Esophagus squamous epithelium (tissue), 5 donors: Measurements from ENCODE around the gene CPXM1. TPM values are rescaled to one million over a fixed set of nuclear protein-coding genes. Genes with fewer than 3 reads are reported as not detected.

Source experiments
- DNase-seq: peaks from one replicate; lab custom pipeline; 2025; lab: John Stamatoyannopoulos, UW
- H3K27ac ChIP-seq, 4 donors: fragments of 200-600 bp; sonication (generic); one replicate each; pipeline ENCODE4 v1.5.1; 2016 to 2019; ENCODE audit warnings: mild to moderate bottlenecking in 1 of 4
- H3K27me3 ChIP-seq, 4 donors: fragments of 200-600 bp; sonication (generic); 1 replicate in 3 of 4; 2 replicates in 1 of 4; pipeline versions ENCODE4 v1.5.1 to v1.6.0; 2017 to 2021; ENCODE audit warnings: antibody characterized with exemption in 1 of 4
- H3K36me3 ChIP-seq, 3 donors: fragments of 200-600 bp; sonication (generic); one replicate each; pipeline ENCODE4 v1.5.1; 2016 to 2019
- H3K4me1 ChIP-seq, 3 donors: fragments of 200-600 bp; sonication (generic); one replicate each; pipeline ENCODE4 v1.5.1; 2017 to 2019
- H3K4me3 ChIP-seq, 4 donors: fragments of 200-600 bp; sonication (generic); 1 replicate in 3 of 4; 2 replicates in 1 of 4; pipeline ENCODE4 v1.5.1; 2016 to 2019; ENCODE audit warnings: mild to moderate bottlenecking in 2 of 4, moderate library complexity in 1 of 4
- H3K9me3 ChIP-seq, 3 donors: fragments of 200-600 bp; sonication (generic); one replicate each; pipeline ENCODE4 v1.5.1; 2016 to 2019
- POLR2A ChIP-seq, 4 donors: fragments of 450-650 bp; IDR thresholded peaks; one replicate each; pipeline ENCODE4 v1.6.1; 2017; ENCODE audit warnings: antibody characterized with exemption in 4 of 4, mild to moderate bottlenecking in 4 of 4, moderate library complexity in 3 of 4
- WGBS, 2 donors: methylation state at CpG; one replicate each; pipeline ENCODE4 v1.1.5; 2018; 5-methylcytosine and 5-hydroxymethylcytosine counted together
- intact Hi-C: fragments of 100-400 bp; cut with DNase I; formaldehyde crosslinking; loops from one replicate; pipeline ENCODE4 v1.15.0; 2022
- total RNA-seq, 4 donors: library from RNA; depleted of rRNA; stranded (reverse); fragments of >200 nt; gene quantifications; one replicate each; pipeline ENCODE4 v1.1.0, GENCODE V29; 2016
- TF ChIP-seq, protein P1 (sequence below), 6 experiments: fragments of 450-650 bp in 4 of 6; fragments of 200-600 bp in 2 of 6; sonication (generic) in 2 of 6; IDR thresholded peaks; one replicate each; pipeline ENCODE4 v1.5.1; 2016 to 2019; ENCODE audit warnings: antibody characterized with exemption in 6 of 6, mild to moderate bottlenecking in 4 of 6, moderate library complexity in 4 of 6
- donor health status: DM: yes; HTN: yes; CAD: no.

CPXM1 gene
- total RNA-seq, 4 donors from 2014 or later = 0.15 to 3.8 (median 0.93) TPM

DNA sequence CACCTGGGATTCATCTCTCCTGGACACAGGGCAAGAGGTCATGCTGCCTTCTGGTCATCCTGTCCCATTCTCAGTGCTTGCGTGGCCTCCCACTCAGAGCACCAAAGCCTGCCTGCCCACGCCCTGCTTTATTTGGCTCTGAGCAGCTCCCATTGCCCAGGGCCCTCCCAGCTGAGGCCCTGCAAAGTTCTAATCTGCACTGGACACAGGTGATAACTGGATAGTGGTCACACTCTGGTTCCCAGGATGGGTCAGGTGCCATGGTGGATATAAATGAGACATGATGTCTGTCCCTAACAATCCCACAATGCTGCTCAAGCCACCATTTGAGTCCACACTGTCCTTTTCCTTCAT is 39.5 kb downstream of the CPXM1 start:
- TF ChIP-seq POLR2A (IDR thresholded peaks at IDR 0.05) = no peak
- TF ChIP-seq, protein P1, sequence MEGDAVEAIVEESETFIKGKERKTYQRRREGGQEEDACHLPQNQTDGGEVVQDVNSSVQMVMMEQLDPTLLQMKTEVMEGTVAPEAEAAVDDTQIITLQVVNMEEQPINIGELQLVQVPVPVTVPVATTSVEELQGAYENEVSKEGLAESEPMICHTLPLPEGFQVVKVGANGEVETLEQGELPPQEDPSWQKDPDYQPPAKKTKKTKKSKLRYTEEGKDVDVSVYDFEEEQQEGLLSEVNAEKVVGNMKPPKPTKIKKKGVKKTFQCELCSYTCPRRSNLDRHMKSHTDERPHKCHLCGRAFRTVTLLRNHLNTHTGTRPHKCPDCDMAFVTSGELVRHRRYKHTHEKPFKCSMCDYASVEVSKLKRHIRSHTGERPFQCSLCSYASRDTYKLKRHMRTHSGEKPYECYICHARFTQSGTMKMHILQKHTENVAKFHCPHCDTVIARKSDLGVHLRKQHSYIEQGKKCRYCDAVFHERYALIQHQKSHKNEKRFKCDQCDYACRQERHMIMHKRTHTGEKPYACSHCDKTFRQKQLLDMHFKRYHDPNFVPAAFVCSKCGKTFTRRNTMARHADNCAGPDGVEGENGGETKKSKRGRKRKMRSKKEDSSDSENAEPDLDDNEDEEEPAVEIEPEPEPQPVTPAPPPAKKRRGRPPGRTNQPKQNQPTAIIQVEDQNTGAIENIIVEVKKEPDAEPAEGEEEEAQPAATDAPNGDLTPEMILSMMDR (IDR thresholded peaks at IDR 0.05) = no peak
- H3K27me3 ChIP-seq = peaks cover 0 to 83% (median 0%) of the 10 kb centered on the region in 4 donors
- intact Hi-C loops = no loop called here

DNA sequence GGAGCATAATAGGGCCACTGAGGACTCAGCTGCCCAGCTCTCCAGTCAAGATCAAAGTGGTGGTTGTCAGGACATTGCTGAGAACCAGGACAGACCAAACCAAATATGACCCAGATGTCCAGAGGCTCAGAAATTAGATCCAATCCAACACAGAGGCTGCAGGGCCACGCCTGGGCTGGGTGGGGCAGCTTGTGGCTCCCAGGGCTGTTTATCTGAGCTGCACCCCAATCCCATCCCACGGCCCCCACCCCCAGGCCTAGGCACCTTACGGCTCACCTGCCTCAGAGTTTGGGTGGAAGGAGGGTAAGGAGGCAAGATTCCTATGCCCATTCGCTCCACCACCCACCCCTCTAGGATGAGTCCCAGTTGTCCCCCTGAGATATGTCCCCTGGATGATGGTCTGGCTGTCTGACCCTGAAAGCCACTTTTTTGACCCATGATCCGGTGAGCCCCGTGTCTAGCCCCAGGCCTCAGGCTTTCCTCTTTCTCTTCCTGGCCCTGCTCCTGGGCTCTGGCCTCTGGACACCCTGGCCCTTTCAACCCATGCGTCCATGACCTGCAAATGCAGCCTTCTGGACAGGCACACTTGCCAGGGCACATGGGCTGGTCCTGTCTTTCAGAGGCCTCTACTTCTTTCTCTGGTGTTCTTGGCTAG is 40.0 kb downstream of the CPXM1 start:
- no peaks in the 10 kb centered on the region for H3K4me1 ChIP-seq
- H3K27ac ChIP-seq = no peak overlapping the region
- H3K36me3 ChIP-seq = no peaks in the 10 kb centered on the region
- H3K27me3 ChIP-seq = peaks cover 0 to 83% (median 0%) of the 10 kb centered on the region in 4 donors
- no peak for DNase-seq
- WGBS, 2 donors = 83 to 91% methylated on average over 5 to 7 of the region's 7 CpGs
- no peak for TF ChIP-seq POLR2A (IDR thresholded peaks at IDR 0.05)
- TF ChIP-seq, protein P1 (IDR thresholded peaks at IDR 0.05) = no peak
- no peaks in the 10 kb centered on the region for H3K9me3 ChIP-seq
- intact Hi-C loops = no loop called here
- H3K4me3 ChIP-seq = no peak overlapping the region

More for the DNA sequence above, 39.5 kb downstream of the CPXM1 start:
- no peak for DNase-seq
- H3K4me1 ChIP-seq = no peaks in the 10 kb centered on the region
- WGBS, 2 donors = 100% methylated on average over 1 of the region's 2 CpGs
- H3K36me3 ChIP-seq = no peaks in the 10 kb centered on the region
- H3K9me3 ChIP-seq = no peaks in the 10 kb centered on the region
- H3K4me3 ChIP-seq = no peak overlapping the region
- H3K27ac ChIP-seq = no peak overlapping the region

DNA sequence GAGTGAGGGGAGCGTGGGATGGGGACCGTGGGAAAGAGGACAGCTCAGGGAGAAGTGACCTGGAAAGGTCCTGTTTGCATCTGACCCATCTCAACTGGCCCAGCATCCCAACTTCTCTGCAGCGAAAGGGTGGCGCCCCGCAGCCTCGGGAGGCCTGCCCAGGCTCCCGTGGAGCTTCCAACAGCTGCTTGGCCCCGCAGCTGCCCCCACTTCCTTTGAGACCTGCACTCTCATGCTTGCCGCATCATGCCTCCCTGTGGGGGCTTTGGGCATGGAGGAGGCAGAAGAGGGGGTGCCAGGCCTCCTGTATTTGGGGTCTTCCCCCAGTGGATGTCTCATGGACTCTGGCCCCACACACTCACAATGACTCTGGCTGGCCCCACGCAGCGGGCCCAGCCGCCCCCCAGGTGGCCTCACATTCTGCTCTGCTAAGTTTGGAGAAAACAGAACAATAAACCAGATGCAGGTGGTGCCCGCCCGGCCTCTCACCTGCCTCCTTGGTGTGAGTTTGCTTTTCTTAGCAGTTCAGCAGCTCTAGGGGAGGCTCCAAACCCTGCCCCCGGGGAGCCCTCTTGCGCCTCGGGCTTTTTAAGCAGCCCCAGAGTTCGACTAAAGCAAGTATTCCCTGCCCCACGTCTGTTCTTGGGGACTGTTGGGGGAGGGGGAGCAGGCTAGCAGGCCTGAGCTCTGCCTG is 40.7 kb downstream of the CPXM1 start:
- no peaks in the 10 kb centered on the region for H3K36me3 ChIP-seq
- no peak for DNase-seq
- H3K27me3 ChIP-seq = peaks cover 0 to 83% (median 0%) of the 10 kb centered on the region in 4 donors
- no peaks in the 10 kb centered on the region for H3K4me1 ChIP-seq
- intact Hi-C loops = no loop called here
- H3K9me3 ChIP-seq = no peaks in the 10 kb centered on the region
- no peak overlapping the region for H3K4me3 ChIP-seq
- no peak overlapping the region for H3K27ac ChIP-seq
- WGBS, 2 donors = 72 to 79% methylated on average over 9 to 16 of the region's 19 CpGs
- TF ChIP-seq, protein P1 (IDR thresholded peaks at IDR 0.05) = no peak
- no peak for TF ChIP-seq POLR2A (IDR thresholded peaks at IDR 0.05)

DNA sequence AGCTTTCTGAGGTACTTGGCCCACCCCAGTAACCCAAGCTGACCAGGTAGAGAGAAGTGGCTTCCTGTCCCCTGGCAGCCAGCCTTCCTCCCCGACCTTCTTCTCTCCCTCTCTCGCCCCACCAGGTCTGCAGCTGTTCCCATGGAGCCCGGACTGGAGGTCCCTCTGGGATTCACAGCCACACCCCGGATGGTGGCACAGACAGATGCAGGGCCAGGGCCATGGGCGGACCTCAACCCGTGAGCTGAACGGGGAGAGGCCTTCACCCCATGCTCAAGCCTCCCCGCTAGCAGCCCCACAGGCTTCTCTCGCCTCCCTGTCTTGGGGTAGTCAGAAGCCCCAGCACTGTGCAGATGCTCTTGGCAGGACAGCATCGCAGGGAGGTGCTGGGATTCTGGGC is 41.3 kb downstream of the CPXM1 start:
- intact Hi-C loops = no loop called here
- H3K36me3 ChIP-seq = no peaks in the 10 kb centered on the region
- TF ChIP-seq, protein P1 (IDR thresholded peaks at IDR 0.05) = no peak
- no peak for TF ChIP-seq POLR2A (IDR thresholded peaks at IDR 0.05)
- no peak overlapping the region for H3K27ac ChIP-seq
- no peaks in the 10 kb centered on the region for H3K9me3 ChIP-seq
- H3K4me3 ChIP-seq = no peak overlapping the region
- DNase-seq = no peak
- H3K4me1 ChIP-seq = peaks cover 0 to 4% (median 0%) of the 10 kb centered on the region in 3 donors
- 96% methylated on average over 8 of the region's 10 CpGs; no CpG with 5 or more reads in 1 of the 2 donors for WGBS, 2 donors
- peaks cover 0 to 84% (median 3%) of the 10 kb centered on the region in 4 donors for H3K27me3 ChIP-seq

DNA sequence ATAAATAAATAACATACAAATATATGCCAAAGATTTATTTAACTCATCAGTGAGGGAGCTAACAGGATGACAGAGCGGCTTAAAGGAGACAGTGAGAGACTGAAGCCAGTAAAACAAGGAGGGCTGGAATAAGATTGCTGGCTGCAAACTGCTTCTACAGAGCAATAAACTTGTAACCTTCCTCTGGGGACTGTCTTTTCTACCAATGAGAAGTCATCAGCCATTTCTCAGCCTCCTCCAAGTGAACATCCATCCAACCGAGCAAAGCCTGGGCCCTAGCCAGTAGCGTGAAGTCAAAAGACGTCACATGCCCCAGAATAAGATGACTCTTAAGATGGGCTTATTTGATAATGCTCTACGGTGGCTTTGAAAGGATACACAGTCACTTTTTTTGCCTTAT is 42.5 kb downstream of the CPXM1 start:
- no peak overlapping the region for H3K4me3 ChIP-seq
- no peaks in the 10 kb centered on the region for H3K36me3 ChIP-seq
- 75 to 82% methylated on average over 5 of the region's 5 CpGs for WGBS, 2 donors
- no peaks in the 10 kb centered on the region for H3K9me3 ChIP-seq
- no peak for TF ChIP-seq POLR2A (IDR thresholded peaks at IDR 0.05)
- peaks cover 0 to 89% (median 3%) of the 10 kb centered on the region in 4 donors for H3K27me3 ChIP-seq
- H3K27ac ChIP-seq = no peak overlapping the region
- no peak for DNase-seq
- peaks cover 1 to 13% (median 5%) of the 10 kb centered on the region in 3 donors for H3K4me1 ChIP-seq
- intact Hi-C loops = no loop called here
